Measurements from ENCODE around the gene SLC22A3. TPM values are rescaled to one million over a fixed set of nuclear protein-coding genes. Genes with fewer than 3 reads are reported as not detected.

SLC22A3 gene
- total RNA-seq, 1 experiment from 2014 or later, result 8.1 TPM

DNA sequence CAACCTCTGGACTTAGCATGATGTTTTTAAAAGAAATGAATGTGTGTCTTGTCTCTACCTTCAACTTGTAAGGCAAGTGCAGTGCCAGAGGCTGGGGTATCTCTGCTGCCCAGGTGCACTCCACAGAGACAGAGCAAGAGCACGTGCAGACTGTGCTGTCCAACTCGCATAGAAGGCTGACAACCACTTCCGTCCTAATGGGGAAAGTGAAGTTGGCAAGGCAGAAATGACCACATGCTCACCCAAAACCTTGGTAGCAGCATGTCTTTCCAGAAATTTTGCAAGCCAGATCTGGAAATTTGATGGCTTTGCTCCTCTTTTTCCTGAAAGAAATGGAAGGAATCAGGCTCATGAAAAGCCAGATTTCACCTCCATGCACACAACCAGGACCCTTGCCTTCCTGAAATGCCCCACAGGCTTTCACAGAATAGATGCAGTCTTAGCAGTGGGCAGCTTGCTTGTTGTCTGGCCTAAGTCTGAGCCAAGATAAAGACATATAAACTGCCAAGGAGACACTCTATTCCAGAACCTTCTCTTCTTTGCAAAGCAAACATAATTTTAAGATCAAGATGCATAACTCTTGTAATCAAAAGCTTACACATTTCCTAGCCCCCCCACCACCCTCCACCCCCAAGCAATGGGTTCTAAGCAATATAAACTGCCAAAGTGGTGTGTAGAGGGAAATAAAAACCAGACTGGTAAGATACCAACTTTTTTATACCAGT, 26.8 kb downstream of the SLC22A3 start:
- BruUV-seq (replicated peaks), result no TSS peak
- Mint-ChIP-seq H3K27ac (ENCODE audit: unreplicated experiment) (no peak overlapping the region), H3K36me3 (ENCODE audit: insufficient read depth, unreplicated experiment) (no peaks in the 10 kb centered on the region), H3K4me1 (ENCODE audit: low read depth, unreplicated experiment) (peaks cover 43% of the 10 kb centered on the region), H3K4me3 (ENCODE audit: low read depth, unreplicated experiment) (no peak overlapping the region), H3K9me3 (ENCODE audit: low read depth, unreplicated experiment) (peaks cover 4% of the 10 kb centered on the region), H3K27me3 (ENCODE audit: unreplicated experiment) (no peaks in the 10 kb centered on the region)
- TF ChIP-seq, protein P1, sequence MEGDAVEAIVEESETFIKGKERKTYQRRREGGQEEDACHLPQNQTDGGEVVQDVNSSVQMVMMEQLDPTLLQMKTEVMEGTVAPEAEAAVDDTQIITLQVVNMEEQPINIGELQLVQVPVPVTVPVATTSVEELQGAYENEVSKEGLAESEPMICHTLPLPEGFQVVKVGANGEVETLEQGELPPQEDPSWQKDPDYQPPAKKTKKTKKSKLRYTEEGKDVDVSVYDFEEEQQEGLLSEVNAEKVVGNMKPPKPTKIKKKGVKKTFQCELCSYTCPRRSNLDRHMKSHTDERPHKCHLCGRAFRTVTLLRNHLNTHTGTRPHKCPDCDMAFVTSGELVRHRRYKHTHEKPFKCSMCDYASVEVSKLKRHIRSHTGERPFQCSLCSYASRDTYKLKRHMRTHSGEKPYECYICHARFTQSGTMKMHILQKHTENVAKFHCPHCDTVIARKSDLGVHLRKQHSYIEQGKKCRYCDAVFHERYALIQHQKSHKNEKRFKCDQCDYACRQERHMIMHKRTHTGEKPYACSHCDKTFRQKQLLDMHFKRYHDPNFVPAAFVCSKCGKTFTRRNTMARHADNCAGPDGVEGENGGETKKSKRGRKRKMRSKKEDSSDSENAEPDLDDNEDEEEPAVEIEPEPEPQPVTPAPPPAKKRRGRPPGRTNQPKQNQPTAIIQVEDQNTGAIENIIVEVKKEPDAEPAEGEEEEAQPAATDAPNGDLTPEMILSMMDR (IDR thresholded peaks at IDR 0.05; ENCODE audit: unreplicated experiment), result no peak
- DNase-seq, result no peak
- CTCF ChIA-PET, result no interaction called here
- intact Hi-C loops (cut with micrococcal nuclease; ENCODE audit: unreplicated experiment), result no loop called here

DNA sequence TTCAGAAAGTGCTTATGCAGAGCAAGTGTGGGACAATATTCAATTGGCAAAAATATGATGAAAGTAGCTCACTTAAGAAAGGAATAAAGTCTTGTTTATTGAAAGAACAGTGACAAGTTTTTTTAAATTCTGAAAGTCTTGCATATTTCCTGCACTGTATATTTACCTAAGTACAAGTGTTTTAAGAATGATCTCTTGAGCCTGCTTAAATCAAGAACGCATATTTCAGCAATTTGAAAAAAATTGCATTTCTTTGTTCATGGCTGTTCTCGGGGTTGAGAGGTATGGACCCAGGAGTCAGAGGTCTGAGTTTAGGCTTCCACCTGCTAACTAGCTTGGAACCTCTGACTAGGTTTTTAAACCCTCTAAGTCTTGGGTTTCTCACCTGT, 27.4 kb downstream of the SLC22A3 start:
- H3K4me3 Mint-ChIP-seq (ENCODE audit: low read depth, unreplicated experiment), result no peak overlapping the region
- TF ChIP-seq, protein P1 (IDR thresholded peaks at IDR 0.05; ENCODE audit: unreplicated experiment), result no peak
- H3K4me1 Mint-ChIP-seq (ENCODE audit: low read depth, unreplicated experiment), result peaks cover 43% of the 10 kb centered on the region
- H3K27me3 Mint-ChIP-seq (ENCODE audit: unreplicated experiment), result no peaks in the 10 kb centered on the region
- no peak for DNase-seq
- no peaks in the 10 kb centered on the region for H3K36me3 Mint-ChIP-seq (ENCODE audit: insufficient read depth, unreplicated experiment)
- CTCF ChIA-PET, result no interaction called here
- intact Hi-C loops (cut with micrococcal nuclease; ENCODE audit: unreplicated experiment), result no loop called here
- peaks cover 4% of the 10 kb centered on the region for H3K9me3 Mint-ChIP-seq (ENCODE audit: low read depth, unreplicated experiment)
- no TSS peak for BruUV-seq (replicated peaks)
- no peak overlapping the region for H3K27ac Mint-ChIP-seq (ENCODE audit: unreplicated experiment)

DNA sequence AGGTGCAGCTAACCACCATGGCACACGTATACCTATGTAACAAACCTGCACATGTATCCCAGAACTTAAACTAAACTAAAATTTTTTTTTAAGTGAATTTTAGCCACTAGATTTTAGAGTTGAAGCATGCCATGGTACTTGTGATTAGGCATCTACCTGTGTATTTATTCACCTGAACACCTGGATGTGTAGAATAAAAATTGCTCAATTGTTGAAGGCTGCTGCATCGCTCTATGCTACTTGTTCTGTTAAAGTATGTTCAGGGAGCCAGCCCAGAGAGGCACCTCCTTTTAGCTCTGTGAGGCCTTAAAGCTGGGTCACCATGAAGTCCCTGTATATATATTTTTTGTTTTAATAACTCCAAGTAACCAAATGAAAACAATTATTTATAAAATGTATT, 28.3 kb downstream of the SLC22A3 start:
- H3K9me3 Mint-ChIP-seq (ENCODE audit: low read depth, unreplicated experiment), result peaks cover 4% of the 10 kb centered on the region
- no peak overlapping the region for H3K4me3 Mint-ChIP-seq (ENCODE audit: low read depth, unreplicated experiment)
- intact Hi-C loops (cut with micrococcal nuclease; ENCODE audit: unreplicated experiment), result no loop called here
- H3K4me1 Mint-ChIP-seq (ENCODE audit: low read depth, unreplicated experiment), result peaks cover 43% of the 10 kb centered on the region
- CTCF ChIA-PET, result interaction anchor here (1.1 to 1.4 kb wide), 2 partner anchors 22 to 103 kb away, joined by 3 to 5 read pairs; no protein-coding TSS in a partner anchor
- no peak overlapping the region for H3K27ac Mint-ChIP-seq (ENCODE audit: unreplicated experiment)
- no peaks in the 10 kb centered on the region for H3K36me3 Mint-ChIP-seq (ENCODE audit: insufficient read depth, unreplicated experiment)
- H3K27me3 Mint-ChIP-seq (ENCODE audit: unreplicated experiment), result no peaks in the 10 kb centered on the region
- BruUV-seq (replicated peaks), result no TSS peak
- DNase-seq, result no peak
- TF ChIP-seq, protein P1 (IDR thresholded peaks at IDR 0.05; ENCODE audit: unreplicated experiment), result no peak

DNA sequence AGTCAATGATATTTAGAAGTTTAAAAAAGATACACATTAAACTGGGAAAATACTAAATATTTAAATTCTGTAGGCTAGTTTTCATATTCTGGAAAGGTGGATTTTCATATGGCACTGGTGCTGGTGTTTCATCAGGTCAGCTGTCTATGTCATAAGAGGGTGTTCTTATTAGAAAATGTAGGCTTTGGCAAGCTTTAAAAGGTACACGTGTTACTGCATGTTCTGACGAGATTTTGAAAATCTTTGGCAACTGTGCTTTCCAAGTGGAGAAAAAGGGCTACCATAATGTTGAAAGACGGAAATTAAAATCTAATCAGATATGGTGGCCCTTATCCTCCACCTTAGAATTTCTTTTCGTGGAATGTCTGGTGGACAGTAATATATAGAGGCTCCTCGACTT, 30.0 kb downstream of the SLC22A3 start:
- TF ChIP-seq, protein P1 (IDR thresholded peaks at IDR 0.05; ENCODE audit: unreplicated experiment), result no peak
- peak overlapping the region; percentile 44 for H3K27ac Mint-ChIP-seq (ENCODE audit: unreplicated experiment)
- BruUV-seq (replicated peaks), result no TSS peak
- H3K4me3 Mint-ChIP-seq (ENCODE audit: low read depth, unreplicated experiment), result no peak overlapping the region
- H3K36me3 Mint-ChIP-seq (ENCODE audit: insufficient read depth, unreplicated experiment), result no peaks in the 10 kb centered on the region
- no peaks in the 10 kb centered on the region for H3K27me3 Mint-ChIP-seq (ENCODE audit: unreplicated experiment)
- peaks cover 30% of the 10 kb centered on the region for H3K4me1 Mint-ChIP-seq (ENCODE audit: low read depth, unreplicated experiment)
- DNase-seq, result no peak
- peaks cover 4% of the 10 kb centered on the region for H3K9me3 Mint-ChIP-seq (ENCODE audit: low read depth, unreplicated experiment)
- intact Hi-C loops (cut with micrococcal nuclease; ENCODE audit: unreplicated experiment), result no loop called here
- CTCF ChIA-PET, result no interaction called here
